HL-60 (cell line): Measurements from ENCODE around the gene COTL1.

ENCODE experiments used
- CTCF ChIP-seq: IDR thresholded peaks from one replicate; pipeline ENCODE4 v1.5.1; 2011; ENCODE audit warnings: low read length, control low read depth, inconsistent platforms; ENCODE audit not compliant: insufficient read depth
- POLR2AphosphoS5 ChIP-seq: IDR thresholded peaks from 2 replicates; pipeline ENCODE4 v1.6.1; 2012; ENCODE audit warnings: low read depth

DNA sequence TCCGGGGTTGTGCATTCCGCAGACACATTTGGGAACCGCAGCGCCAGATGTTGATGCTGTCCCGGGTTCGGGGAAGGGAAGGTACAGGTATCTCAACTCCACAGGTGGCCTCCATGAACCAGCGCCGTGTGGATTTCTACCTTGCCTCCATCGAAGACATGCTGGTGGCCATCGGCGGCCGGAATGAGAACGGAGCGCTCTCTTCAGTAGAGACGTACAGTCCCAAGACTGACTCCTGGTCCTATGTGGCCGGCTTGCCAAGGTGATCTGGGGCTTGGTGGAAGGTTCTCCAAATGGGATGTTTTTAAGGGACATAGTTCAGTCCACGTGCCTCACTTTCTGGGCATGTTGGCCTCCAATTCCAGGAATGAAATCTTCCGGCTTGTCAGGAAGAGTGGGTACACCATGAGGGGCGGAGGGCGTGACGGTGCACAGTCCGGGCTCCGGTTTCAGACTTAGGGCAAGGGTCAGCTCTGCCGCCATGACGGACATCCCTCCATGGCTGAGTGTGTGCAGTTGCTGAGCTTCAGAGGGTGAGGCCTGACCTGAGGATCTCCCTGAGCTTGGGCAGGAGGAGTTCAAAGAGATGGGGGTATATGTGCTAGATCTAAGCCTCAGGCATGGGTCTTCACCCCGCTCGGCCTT is 41.9 kb upstream of the COTL1 start:
- TF ChIP-seq POLR2AphosphoS5 (no peak), CTCF (no peak)
